AG09319 (cell line): ENCODE results near the gene IRAK2.

Experiments
- DNase-seq: peaks from one replicate; pipeline ENCODE4 v3.0.0-alpha.2; 2010; ENCODE audit warnings: low read depth; ENCODE audit errors: extremely low read depth
- CTCF ChIP-seq: IDR thresholded peaks from 2 replicates; pipeline ENCODE4 v1.5.1; 2011; ENCODE audit warnings: low read depth, mild to moderate bottlenecking, inconsistent platforms, low read length, moderate library complexity

The IRAK2 gene

DNA sequence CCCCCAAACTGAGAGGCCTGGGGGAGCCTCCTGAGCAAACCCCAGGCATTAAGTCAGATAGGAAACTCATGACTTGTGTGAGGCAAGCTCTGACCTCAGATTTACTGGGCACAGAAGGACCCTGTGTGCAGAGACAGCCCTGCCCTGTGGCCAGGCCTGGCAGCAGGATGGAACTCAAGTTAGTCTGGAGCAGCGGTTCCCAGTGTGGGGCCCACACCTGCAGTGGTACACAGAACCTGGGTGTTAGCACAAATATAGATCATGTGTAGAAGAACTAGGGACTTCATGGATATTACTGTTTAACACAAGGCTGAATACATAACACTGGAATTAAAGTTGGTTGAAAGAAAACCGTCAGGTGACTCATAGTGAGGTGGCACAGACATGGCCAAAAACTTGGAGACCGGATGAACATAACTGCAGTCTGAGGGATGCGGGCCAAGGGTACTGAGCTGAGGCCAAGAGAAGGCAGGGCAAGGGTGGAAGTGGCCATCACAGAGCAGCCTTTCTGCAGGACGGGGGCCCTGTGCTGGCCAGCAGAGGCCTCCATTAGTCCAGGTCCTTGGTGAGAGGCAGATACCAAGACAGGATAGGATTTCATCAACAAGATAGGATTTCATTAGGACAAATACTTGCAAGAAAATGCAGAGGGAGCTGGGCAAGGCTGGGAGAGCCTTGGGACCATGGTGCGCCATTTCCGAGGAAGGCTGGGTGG, 40.9 kb downstream of the IRAK2 start:
- peak; percentile 68 for DNase-seq
- TF ChIP-seq CTCF, result peak; percentile 34

GRCh38 chr3:10206166-10206511, 41.4 kb downstream of the IRAK2 start:
- no peak for DNase-seq
- no peak for TF ChIP-seq CTCF

DNA sequence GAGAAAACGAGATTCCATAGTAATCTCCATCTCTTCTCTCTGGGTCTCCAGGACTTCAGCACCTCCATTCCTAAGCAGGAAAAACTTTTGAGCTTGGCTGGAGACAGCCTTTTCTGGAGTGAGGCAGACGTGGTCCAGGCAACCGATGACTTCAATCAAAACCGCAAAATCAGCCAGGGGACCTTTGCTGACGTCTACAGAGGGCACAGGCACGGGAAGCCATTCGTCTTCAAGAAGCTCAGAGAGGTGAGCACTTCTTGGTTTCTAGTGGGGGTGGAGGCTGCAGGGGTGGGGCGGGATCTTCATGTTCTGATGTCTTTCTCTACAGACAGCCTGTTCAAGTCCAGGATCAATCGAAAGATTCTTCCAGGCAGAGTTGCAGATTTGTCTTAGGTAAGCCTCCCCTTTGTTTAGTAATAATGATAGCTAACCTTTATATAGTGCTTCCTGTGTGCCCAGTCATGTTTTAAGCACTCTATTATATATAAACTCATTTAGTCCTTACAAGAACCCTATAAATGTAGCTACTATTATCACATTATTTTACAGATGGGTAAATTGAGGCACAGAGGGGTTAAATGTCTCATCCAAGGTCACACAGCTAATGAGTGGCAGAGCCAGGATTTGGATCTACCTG, 48.6 kb downstream of the IRAK2 start:
- no peak for DNase-seq
- no peak for TF ChIP-seq CTCF

GRCh38 chr3:10215578-10216368, 51.1 kb downstream of the IRAK2 start:
- TF ChIP-seq CTCF, result no peak
- no peak for DNase-seq

DNA sequence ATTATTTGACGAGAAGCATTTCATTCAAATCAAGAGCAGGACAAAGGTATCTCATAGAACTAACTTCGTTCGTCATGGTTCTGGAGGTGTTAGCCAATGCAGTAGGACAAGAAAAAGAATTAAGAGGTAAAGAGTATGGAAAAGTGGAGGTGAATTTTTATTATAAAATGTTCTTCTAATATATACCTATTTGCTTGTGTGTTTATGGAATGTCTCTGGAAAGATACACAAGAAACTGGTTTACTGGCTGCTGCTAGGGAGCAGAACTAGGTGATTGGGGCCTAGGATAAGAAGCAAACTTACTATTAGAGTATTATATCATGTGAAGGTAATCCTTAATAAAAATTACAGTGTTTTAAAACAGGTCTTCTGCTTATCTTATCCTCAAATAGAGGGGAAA, 52.6 kb downstream of the IRAK2 start:
- TF ChIP-seq CTCF, result no peak
- DNase-seq, result no peak

DNA sequence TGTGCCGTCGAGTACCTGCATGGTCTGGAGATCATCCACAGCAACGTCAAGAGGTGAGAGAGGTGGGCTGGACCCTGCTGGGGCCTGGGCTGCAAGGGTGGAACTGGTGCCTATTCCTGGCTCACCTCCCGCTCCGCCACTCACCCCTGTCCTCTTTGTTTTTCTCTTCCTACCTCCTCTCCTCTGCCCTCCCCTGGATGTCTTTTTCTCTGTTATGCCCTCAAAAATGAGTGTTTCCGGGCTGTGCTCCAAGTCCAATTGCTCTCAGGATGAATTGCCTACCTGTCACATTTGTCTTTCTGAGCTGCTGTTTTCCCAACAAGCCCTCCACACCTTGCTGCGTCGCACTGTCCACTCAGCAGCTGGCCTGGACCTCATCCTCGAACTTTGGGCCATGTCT, 55.0 kb downstream of the IRAK2 start:
- no peak for TF ChIP-seq CTCF
- no peak for DNase-seq
